ENCODE data around the gene C17orf114.
A peak's percentile ranks its signal among the peaks of the same experiment; 100 is the strongest.

Gene C17orf114

GRCh38 chr17:4823373-4824089 is 21.4 kb upstream of the C17orf114 start:
- ATAC-seq = peak; percentile 42; the same call in 1 of the 2 replicates
- POLR2A ChIA-PET = interaction anchor here (0.7 kb wide), 1 partner anchor 63 kb away, joined by 5 read pairs; no protein-coding TSS in a partner anchor
- no TSS peak for BruUV-seq (replicated peaks)

DNA sequence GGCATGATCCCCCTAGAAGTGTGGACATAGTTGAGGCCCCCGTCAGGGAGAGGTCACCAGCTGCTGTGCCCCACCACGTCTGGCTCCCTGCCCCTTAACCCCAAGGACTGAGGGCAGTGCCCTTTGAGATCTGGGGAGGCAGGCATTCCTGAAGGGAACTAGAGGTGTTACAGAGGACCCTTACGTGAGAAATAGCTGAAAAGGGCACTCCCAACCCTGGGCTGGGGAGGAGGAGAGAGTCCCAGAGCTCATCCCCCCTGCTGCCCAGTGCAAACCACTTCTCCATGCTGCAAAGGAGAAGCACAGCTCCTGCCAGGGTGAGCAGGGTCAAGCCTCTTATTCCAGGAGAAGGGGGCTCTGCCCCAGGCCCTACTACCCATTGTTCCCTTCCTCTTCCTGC is 20.7 kb upstream of the C17orf114 start:
- in situ Hi-C loops (cut with HindIII; ENCODE audit: low pct_unique_long_range_greater_than_20kb, low sequenced_read_pairs) = no loop called here
- Histone ChIP-seq H3K27ac (ENCODE audit: low read length) (no peak overlapping the region), H3K4me3 (ENCODE audit: low read depth in 2 of 2, low read length in 2 of 2) (no peak overlapping the region), H3K36me3 (ENCODE audit: control insufficient read depth, insufficient read depth, low read length) (no peaks in the 10 kb centered on the region), H3K27me3 (ENCODE audit: control insufficient read depth, insufficient read depth, low read length) (no peaks in the 10 kb centered on the region), H3K9me3 (ENCODE audit: control insufficient read depth, insufficient read depth, low read depth, low read length) (no peaks in the 10 kb centered on the region), H3K4me1 (ENCODE audit: control insufficient read depth, insufficient read depth, low read length) (no peaks in the 10 kb centered on the region)
- intact Hi-C loops (cut with micrococcal nuclease; ENCODE audit: unreplicated experiment) = no loop called here
- ATAC-seq = no peak
- no peak for DNase-seq (ENCODE audit: low read depth, low spot score)
- CTCF ChIA-PET = no interaction called here
- no TSS peak for BruUV-seq (replicated peaks)
- POLR2A ChIA-PET = no interaction called here
- TF ChIP-seq, protein P1, sequence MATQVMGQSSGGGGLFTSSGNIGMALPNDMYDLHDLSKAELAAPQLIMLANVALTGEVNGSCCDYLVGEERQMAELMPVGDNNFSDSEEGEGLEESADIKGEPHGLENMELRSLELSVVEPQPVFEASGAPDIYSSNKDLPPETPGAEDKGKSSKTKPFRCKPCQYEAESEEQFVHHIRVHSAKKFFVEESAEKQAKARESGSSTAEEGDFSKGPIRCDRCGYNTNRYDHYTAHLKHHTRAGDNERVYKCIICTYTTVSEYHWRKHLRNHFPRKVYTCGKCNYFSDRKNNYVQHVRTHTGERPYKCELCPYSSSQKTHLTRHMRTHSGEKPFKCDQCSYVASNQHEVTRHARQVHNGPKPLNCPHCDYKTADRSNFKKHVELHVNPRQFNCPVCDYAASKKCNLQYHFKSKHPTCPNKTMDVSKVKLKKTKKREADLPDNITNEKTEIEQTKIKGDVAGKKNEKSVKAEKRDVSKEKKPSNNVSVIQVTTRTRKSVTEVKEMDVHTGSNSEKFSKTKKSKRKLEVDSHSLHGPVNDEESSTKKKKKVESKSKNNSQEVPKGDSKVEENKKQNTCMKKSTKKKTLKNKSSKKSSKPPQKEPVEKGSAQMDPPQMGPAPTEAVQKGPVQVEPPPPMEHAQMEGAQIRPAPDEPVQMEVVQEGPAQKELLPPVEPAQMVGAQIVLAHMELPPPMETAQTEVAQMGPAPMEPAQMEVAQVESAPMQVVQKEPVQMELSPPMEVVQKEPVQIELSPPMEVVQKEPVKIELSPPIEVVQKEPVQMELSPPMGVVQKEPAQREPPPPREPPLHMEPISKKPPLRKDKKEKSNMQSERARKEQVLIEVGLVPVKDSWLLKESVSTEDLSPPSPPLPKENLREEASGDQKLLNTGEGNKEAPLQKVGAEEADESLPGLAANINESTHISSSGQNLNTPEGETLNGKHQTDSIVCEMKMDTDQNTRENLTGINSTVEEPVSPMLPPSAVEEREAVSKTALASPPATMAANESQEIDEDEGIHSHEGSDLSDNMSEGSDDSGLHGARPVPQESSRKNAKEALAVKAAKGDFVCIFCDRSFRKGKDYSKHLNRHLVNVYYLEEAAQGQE (IDR thresholded peaks at IDR 0.05; ENCODE audit: insufficient read depth in 1 of 2, low read depth in 2 of 2, low read length in 1 of 2) = no peak
- no peak for TF ChIP-seq TCF7L2 (IDR thresholded peaks at IDR 0.05; ENCODE audit: low read depth, low read length)
- TF ChIP-seq, protein P2, sequence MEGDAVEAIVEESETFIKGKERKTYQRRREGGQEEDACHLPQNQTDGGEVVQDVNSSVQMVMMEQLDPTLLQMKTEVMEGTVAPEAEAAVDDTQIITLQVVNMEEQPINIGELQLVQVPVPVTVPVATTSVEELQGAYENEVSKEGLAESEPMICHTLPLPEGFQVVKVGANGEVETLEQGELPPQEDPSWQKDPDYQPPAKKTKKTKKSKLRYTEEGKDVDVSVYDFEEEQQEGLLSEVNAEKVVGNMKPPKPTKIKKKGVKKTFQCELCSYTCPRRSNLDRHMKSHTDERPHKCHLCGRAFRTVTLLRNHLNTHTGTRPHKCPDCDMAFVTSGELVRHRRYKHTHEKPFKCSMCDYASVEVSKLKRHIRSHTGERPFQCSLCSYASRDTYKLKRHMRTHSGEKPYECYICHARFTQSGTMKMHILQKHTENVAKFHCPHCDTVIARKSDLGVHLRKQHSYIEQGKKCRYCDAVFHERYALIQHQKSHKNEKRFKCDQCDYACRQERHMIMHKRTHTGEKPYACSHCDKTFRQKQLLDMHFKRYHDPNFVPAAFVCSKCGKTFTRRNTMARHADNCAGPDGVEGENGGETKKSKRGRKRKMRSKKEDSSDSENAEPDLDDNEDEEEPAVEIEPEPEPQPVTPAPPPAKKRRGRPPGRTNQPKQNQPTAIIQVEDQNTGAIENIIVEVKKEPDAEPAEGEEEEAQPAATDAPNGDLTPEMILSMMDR (IDR thresholded peaks at IDR 0.05) = no peak
- TF ChIP-seq POLR2AphosphoS5 (IDR thresholded peaks at IDR 0.05; ENCODE audit: low read depth, low read length) = no peak
- TF ChIP-seq SIN3A (IDR thresholded peaks at IDR 0.05; ENCODE audit: borderline replicate concordance, insufficient read depth, low read depth, low read length) = no peak

More at GRCh38 chr17:4823373-4824089, 21.4 kb upstream of the C17orf114 start:
- no peak overlapping the region for H3K27ac ChIP-seq (ENCODE audit: low read length)
- CTCF ChIA-PET = interaction anchor here (0.5 kb wide), 1 partner anchor 68 kb away, joined by 6 read pairs; no protein-coding TSS in a partner anchor
- H3K9me3 ChIP-seq (ENCODE audit: control insufficient read depth, insufficient read depth, low read depth, low read length) = no peaks in the 10 kb centered on the region
- H3K36me3 ChIP-seq (ENCODE audit: control insufficient read depth, insufficient read depth, low read length) = no peaks in the 10 kb centered on the region
- TF ChIP-seq SIN3A (IDR thresholded peaks at IDR 0.05; ENCODE audit: borderline replicate concordance, insufficient read depth, low read depth, low read length) (no peak), POLR2AphosphoS5 (IDR thresholded peaks at IDR 0.05; ENCODE audit: low read depth, low read length) (no peak), TCF7L2 (IDR thresholded peaks at IDR 0.05; ENCODE audit: low read depth, low read length) (no peak)
- TF ChIP-seq, protein P1 (IDR thresholded peaks at IDR 0.05; ENCODE audit: insufficient read depth in 1 of 2, low read depth in 2 of 2, low read length in 1 of 2) = no peak
- TF ChIP-seq, protein P2 (IDR thresholded peaks at IDR 0.05) = no peak
- no peaks in the 10 kb centered on the region for H3K4me1 ChIP-seq (ENCODE audit: control insufficient read depth, insufficient read depth, low read length)
- H3K27me3 ChIP-seq (ENCODE audit: control insufficient read depth, insufficient read depth, low read length) = no peaks in the 10 kb centered on the region
- no peak overlapping the region for H3K4me3 ChIP-seq (ENCODE audit: low read depth in 2 of 2, low read length in 2 of 2)
- DNase-seq (ENCODE audit: low read depth, low spot score) = no peak
- in situ Hi-C loops (cut with HindIII; ENCODE audit: low pct_unique_long_range_greater_than_20kb, low sequenced_read_pairs) = no loop called here
- intact Hi-C loops (cut with micrococcal nuclease; ENCODE audit: unreplicated experiment) = no loop called here

All from Panc1 (cell line).